GM12892 (cell line): ENCODE measurements around the gene FALEC.
"Not testable (repeated sequence)": the region's sequence is repeated elsewhere in the genome, so short reads cannot be mapped to it uniquely, and the experiment has no call there.

Experiments
- DNase-seq: peaks from one replicate; pipeline ENCODE4 v3.0.0; 2011; ENCODE audit not compliant: insufficient read length
- FAIRE-seq: peaks from 2 replicates; lab custom pipeline; 2011; peaks lifted over from hg19 to GRCh38; lab: Jason Lieb, UNC
- POLR2A ChIP-seq: IDR thresholded peaks from 2 replicates; pipeline ENCODE4 v1.6.1; 2011; ENCODE audit warnings: low read depth, low read length, control low read depth
- POLR2AphosphoS5 ChIP-seq: IDR thresholded peaks from 2 replicates; pipeline ENCODE4 v1.6.1; 2011; ENCODE audit warnings: low read depth, low read length, control low read depth
- TAF1 ChIP-seq: IDR thresholded peaks from 2 replicates; pipeline ENCODE4 v1.6.1; 2011; ENCODE audit warnings: low read depth, mild to moderate bottlenecking, control low read depth, low read length, borderline replicate concordance

Gene FALEC

DNA sequence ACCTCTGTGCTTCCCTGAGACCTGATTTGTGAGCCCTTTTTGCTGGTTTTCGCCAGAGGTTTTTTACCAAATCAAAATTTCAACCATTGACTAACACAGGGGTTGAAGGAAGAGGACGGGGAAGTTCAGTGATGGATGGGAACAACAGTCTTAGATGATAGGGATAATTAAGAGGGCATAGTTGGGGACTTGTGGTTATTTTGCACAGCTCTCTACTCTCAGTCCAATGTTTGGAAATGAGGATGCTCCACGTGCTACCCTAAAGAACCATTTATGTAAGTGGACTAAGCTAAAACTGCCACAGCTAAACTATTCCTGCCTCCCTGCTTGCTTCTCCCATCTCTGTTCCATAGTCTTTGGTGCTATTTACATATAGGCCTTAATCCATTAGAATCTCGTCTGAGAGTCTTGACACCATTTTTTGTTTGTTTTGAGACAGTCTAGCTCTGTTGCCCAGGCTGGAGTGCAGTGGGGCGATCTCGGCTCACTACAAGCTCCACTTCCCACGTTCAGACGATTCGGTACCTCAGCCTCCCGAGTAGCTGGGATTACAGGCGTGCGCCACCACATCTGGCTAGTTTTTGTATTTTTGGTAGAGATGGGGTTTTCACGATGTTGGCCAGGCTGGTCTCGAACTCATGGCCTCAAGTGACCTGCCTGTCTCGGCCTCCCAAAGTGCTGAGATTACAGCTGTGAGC is 64.5 kb downstream of the FALEC start:
- DNase-seq (no peak), FAIRE-seq (no peak)
- TF ChIP-seq POLR2A (no peak), POLR2AphosphoS5 (no peak), TAF1 (no peak)

DNA sequence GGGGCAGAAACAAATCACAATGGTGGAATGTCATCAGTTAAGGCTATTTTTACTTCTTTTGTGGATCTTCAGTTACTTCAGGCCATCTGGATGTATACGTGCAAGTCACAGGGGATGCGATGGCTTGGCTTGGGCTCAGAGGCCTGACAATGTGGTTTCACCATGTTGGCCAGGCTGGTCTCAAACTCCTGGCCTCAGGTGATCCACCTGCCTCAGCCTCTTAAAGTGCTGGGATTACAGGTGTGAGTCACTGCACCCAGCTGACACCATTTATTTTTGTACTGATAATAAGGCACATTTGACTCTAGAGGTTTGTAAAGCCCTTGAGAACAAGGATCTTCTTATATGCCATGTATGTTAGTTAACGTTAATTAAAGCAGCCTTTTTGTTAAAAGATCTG is 65.4 kb downstream of the FALEC start:
- not testable (repeated sequence) for DNase-seq, FAIRE-seq

DNA sequence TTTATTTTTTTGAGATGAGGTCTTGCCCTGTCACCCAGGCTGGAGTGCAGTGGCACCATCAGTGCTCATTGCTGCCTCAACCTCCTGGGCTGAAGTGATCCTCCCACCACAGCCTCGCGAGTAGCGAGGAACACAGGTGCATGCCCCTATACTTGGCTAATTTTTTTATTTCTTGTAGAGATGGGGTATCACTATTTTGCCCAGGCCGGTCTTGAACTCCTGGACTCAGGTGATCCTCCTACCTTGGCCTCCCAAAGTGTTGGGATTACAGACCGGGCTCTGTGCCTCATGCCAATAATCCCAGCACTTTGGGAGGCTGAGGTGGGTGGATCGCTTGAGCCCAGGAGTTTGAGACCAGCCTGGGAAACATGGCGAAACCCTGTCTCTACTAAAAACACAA is 65.9 kb downstream of the FALEC start:
- FAIRE-seq, DNase-seq: not testable (repeated sequence)

DNA sequence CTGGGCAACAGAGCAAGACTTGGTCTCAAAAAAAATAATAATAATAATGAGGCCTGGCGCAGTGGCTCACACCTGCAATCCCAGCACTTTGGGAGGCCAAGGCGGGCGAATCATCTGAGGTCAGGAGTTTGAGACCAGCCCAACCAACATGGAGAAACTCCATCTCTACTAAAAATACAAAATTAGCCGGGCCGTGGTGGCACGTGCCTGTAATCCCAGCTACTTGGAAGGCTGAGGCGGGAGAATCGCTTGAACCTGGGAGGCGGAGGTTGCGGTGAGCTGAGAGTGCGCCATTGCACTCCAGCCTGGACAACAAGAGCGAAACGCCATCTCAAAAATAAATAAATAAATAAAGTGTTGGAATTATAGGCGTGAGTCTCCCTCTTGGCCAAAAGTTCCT is 66.4 kb downstream of the FALEC start:
- not testable (repeated sequence) for FAIRE-seq, DNase-seq

DNA sequence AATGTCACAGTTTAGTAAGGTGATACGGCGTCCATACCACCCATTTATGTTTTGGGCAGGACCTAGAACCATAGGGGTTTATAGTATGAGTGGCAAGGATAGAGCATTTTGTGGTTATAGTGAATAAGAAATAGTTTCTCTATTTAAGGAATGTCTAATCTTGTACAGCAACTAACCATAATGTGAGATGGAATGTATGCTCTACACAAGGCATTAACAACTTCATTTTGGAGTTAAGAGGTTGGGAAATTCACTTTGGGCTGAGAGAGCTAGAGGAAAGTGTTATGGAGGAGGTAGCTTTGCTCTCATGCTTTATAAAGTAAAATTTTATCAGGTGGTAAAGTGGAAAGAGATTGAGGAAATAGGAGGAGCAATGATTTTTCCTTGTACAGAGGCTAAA is 66.8 kb downstream of the FALEC start:
- FAIRE-seq: no peak
- no peak for TF ChIP-seq TAF1
- no peak for TF ChIP-seq POLR2A
- TF ChIP-seq POLR2AphosphoS5: no peak
- DNase-seq: no peak
